ENCODE measurements around the gene SERPINB1.

DNA sequence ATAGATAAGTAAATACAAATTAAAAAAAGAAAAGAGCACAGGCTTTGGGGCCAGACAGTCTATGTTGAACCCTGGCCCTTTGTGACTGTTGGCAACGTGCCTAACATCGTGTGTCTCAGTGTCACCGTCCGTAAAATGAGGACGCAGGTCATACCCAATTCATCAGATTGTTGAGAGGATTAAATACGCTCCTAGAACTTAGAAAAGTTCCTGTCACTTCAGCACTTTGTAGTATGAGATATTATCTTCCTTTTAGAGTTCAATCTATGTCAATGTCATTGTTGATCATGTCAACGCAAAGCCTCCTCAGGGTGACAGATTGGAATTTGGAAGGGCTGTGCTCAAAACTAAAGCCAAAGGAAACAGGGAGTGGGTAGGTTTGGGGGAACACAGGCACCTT, 21.7 kb downstream of the SERPINB1 start:
- TF ChIP-seq POLR2A (IDR thresholded peaks at IDR 0.05), result no peak
- TF ChIP-seq, protein P1, sequence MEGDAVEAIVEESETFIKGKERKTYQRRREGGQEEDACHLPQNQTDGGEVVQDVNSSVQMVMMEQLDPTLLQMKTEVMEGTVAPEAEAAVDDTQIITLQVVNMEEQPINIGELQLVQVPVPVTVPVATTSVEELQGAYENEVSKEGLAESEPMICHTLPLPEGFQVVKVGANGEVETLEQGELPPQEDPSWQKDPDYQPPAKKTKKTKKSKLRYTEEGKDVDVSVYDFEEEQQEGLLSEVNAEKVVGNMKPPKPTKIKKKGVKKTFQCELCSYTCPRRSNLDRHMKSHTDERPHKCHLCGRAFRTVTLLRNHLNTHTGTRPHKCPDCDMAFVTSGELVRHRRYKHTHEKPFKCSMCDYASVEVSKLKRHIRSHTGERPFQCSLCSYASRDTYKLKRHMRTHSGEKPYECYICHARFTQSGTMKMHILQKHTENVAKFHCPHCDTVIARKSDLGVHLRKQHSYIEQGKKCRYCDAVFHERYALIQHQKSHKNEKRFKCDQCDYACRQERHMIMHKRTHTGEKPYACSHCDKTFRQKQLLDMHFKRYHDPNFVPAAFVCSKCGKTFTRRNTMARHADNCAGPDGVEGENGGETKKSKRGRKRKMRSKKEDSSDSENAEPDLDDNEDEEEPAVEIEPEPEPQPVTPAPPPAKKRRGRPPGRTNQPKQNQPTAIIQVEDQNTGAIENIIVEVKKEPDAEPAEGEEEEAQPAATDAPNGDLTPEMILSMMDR (IDR thresholded peaks at IDR 0.05), result no peak

Measured in uterus (tissue), 2 donors.